Thyroid gland (tissue), 4 donors: Measurements from ENCODE around the gene SPATA13. TPM values are rescaled to one million over a fixed set of nuclear protein-coding genes. Genes with fewer than 3 reads are reported as not detected.
"Not testable (repeated sequence)": the region's sequence is repeated elsewhere in the genome, so short reads cannot be mapped to it uniquely, and the experiment has no call there.

Experiments
- DNase-seq, 2 donors: peaks; one replicate each; pipeline ENCODE4 v3.0.0-alpha.2; 2019
- H3K27ac ChIP-seq, 3 donors: fragments of 200-600 bp; sonication (generic); 1 replicate in 2 of 3; 2 replicates in 1 of 3; pipeline ENCODE4 v1.5.1; 2016 to 2019; ENCODE audit warnings: mild to moderate bottlenecking in 1 of 3, moderate library complexity in 1 of 3
- H3K27me3 ChIP-seq: fragments of 200-600 bp; sonication (generic); one replicate; pipeline ENCODE4 v1.5.1; 2019
- H3K36me3 ChIP-seq, 2 donors: fragments of 200-600 bp; sonication (generic); one replicate each; pipeline ENCODE4 v1.5.1; 2016 to 2019
- H3K4me1 ChIP-seq, 2 donors: fragments of 200-600 bp; sonication (generic); one replicate each; pipeline ENCODE4 v1.5.1; 2017 to 2019
- H3K4me3 ChIP-seq, 3 donors: fragments of 200-600 bp; sonication (generic); replicated peaks in 1 of 3; 1 replicate in 2 of 3; 2 replicates in 1 of 3; pipeline ENCODE4 v1.5.1; 2016; ENCODE audit warnings: mild to moderate bottlenecking in 1 of 3
- H3K9me3 ChIP-seq: fragments of 200-600 bp; sonication (generic); one replicate; pipeline ENCODE4 v1.5.1; 2017
- POLR2A ChIP-seq, 2 donors: fragments of 450-650 bp; IDR thresholded peaks; one replicate each; pipeline ENCODE4 v1.6.1; 2017; ENCODE audit warnings: antibody characterized with exemption in 2 of 2, mild to moderate bottlenecking in 2 of 2, moderate library complexity in 1 of 2
- whole genome bisulfite sequencing, 2 donors: methylation state at CpG; one replicate each; pipeline ENCODE4 v1.1.5; 2017; 5-methylcytosine and 5-hydroxymethylcytosine counted together
- intact Hi-C: fragments of 100-400 bp; cut with DNase I; formaldehyde crosslinking; loops from one replicate; pipeline ENCODE4 v1.15.1; 2023
- total RNA-seq, 4 donors: library from RNA; depleted of rRNA; stranded (reverse); fragments of >200 nt; gene quantifications; one replicate each; pipeline ENCODE4 v1.2.3, GENCODE V29; 2016
- TF ChIP-seq, protein P1 (sequence below), 6 experiments: fragments of 200-600 bp in 3 of 6; fragments of 450-650 bp in 3 of 6; sonication (generic) in 3 of 6; IDR thresholded peaks; one replicate each; pipeline ENCODE4 v1.5.1; 2016 to 2019; ENCODE audit warnings: antibody characterized with exemption in 6 of 6, mild to moderate bottlenecking in 2 of 6, inconsistent platforms in 1 of 6, moderate library complexity in 1 of 6

The SPATA13 gene
- total RNA-seq, 4 donors from 2014 or later, result 43.2 to 95.4 (median 51.1) TPM

DNA sequence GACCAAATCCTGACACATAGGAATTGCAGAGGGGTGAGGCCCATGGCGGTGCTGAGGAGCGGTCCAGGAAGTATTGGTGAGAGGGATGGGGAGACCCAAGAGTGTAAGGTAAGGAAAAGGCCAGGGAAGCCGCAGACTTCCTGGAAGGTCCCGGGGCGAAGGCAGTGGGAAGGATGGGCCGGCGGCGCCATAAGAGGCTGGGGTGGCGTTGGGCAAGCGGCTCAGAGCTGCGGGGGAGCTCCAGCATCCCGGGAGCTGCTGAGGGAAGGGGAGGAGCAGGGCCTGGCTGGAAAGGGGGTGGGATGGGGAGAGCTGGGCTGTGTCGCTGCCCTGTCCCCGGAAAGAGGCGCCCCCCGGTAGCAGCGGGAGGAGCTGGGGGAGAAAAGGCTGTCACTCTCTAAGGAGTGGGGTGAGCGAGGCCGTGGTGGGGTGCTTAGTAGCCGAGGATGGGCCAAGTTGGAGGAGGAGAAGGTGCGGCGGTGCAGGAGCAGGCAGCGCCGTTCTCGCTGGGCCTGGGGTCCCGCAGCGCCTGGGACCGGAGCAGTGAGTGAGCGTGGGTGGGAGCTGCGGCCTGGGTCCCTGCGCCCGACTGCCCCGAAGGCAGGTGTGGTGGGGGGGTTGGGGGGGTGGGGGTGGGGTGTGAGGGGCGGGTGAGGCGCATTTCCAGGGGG is 179.6 kb downstream of the SPATA13 start:
- no peaks in the 10 kb centered on the region for H3K4me1 ChIP-seq
- no peaks in the 10 kb centered on the region for H3K36me3 ChIP-seq
- no peak overlapping the region for H3K27ac ChIP-seq
- intact Hi-C loops, result no loop called here
- no peaks in the 10 kb centered on the region for H3K27me3 ChIP-seq
- no peak overlapping the region for H3K4me3 ChIP-seq
- WGBS, 2 donors, result 51 to 83% methylated on average over 32 to 35 of the region's 35 CpGs
- DNase-seq, result no peak
- H3K9me3 ChIP-seq, result no peaks in the 10 kb centered on the region
- no peak for TF ChIP-seq POLR2A (IDR thresholded peaks at IDR 0.05)
- TF ChIP-seq, protein P1, sequence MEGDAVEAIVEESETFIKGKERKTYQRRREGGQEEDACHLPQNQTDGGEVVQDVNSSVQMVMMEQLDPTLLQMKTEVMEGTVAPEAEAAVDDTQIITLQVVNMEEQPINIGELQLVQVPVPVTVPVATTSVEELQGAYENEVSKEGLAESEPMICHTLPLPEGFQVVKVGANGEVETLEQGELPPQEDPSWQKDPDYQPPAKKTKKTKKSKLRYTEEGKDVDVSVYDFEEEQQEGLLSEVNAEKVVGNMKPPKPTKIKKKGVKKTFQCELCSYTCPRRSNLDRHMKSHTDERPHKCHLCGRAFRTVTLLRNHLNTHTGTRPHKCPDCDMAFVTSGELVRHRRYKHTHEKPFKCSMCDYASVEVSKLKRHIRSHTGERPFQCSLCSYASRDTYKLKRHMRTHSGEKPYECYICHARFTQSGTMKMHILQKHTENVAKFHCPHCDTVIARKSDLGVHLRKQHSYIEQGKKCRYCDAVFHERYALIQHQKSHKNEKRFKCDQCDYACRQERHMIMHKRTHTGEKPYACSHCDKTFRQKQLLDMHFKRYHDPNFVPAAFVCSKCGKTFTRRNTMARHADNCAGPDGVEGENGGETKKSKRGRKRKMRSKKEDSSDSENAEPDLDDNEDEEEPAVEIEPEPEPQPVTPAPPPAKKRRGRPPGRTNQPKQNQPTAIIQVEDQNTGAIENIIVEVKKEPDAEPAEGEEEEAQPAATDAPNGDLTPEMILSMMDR (IDR thresholded peaks at IDR 0.05), result no peak

DNA sequence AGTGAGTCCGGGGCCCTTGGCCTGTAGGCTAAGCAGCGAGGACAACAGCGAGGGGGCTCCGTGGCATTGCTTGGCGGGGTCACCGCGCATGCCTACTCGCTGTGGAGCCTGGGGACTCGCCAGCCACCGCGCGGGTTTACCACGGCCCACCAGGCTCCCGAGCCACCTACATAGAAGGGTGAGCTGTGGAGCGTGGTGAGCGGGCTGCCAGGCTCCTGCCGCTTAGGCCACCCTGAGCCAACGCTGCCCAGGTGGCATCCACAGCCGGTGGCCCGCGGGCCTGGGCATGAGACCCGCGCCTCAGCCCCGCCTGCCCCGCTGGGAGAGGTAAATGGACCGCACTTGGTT is 180.1 kb downstream of the SPATA13 start:
- Histone ChIP-seq H3K27me3 (no peaks in the 10 kb centered on the region), H3K36me3 (no peaks in the 10 kb centered on the region), H3K4me3 (no peak overlapping the region), H3K27ac (no peak overlapping the region), H3K9me3 (no peaks in the 10 kb centered on the region), H3K4me1 (no peaks in the 10 kb centered on the region)
- WGBS, 2 donors, result 48 to 90% methylated on average over 13 to 15 of the region's 26 CpGs
- DNase-seq, result no peak
- intact Hi-C loops, result no loop called here
- TF ChIP-seq POLR2A (IDR thresholded peaks at IDR 0.05), result no peak
- TF ChIP-seq, protein P1 (IDR thresholded peaks at IDR 0.05), result no peak

DNA sequence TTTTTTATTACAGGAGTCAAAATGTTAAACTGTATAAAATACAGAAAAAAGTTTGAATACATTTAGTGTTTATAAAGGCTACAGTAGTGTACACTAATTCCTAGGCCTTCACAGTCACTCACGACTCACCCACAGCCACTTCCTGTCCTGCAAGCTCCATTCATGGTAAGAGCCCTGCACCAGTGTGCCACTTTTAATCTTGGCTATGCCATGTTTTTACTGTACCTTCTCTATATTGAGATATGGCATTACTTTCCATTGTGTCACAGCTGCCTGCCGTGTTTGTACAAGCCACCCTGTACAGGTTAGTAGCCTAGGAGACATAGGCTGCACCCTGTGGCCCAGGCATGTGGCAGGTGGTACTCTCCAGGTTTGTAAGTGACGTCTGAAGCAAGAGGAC is 180.9 kb downstream of the SPATA13 start:
- TF ChIP-seq POLR2A (IDR thresholded peaks at IDR 0.05), result no peak
- TF ChIP-seq, protein P1 (IDR thresholded peaks at IDR 0.05), result no peak
- H3K27me3 ChIP-seq, result no peaks in the 10 kb centered on the region
- H3K4me1 ChIP-seq, result no peaks in the 10 kb centered on the region
- no peaks in the 10 kb centered on the region for H3K9me3 ChIP-seq
- H3K4me3 ChIP-seq, result no peak overlapping the region
- H3K27ac ChIP-seq, result no peak overlapping the region
- intact Hi-C loops, result no loop called here
- no peaks in the 10 kb centered on the region for H3K36me3 ChIP-seq
- WGBS, 2 donors, result 80 to 84% methylated on average over 3 of the region's 3 CpGs
- no peak for DNase-seq

DNA sequence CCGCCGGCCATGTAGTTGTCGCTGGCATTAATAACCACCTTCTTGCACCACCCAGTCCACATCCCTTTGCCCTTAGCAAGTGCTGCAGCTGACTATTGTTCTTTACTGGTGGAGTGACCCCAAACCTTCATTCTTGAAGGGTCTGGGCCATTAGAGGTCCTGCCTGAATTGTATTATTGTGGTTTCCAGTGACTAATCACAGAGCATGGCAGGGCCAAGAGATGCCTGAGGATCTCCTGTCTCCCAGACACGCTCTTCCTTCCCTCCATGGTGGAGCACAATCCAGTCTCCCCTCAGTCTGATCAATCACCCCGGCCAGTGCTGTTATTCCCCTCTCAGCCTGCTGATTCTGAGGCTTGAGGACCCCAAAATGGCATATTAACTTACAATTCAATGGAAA is 187.9 kb downstream of the SPATA13 start:
- H3K4me3 ChIP-seq, result no peak overlapping the region
- no peaks in the 10 kb centered on the region for H3K4me1 ChIP-seq
- H3K27me3 ChIP-seq, result no peaks in the 10 kb centered on the region
- H3K27ac ChIP-seq, result no peak overlapping the region
- 87 to 90% methylated on average over 5 of the region's 5 CpGs for WGBS, 2 donors
- no peaks in the 10 kb centered on the region for H3K9me3 ChIP-seq
- DNase-seq, result no peak
- no peaks in the 10 kb centered on the region for H3K36me3 ChIP-seq
- intact Hi-C loops, result no loop called here
- TF ChIP-seq POLR2A (IDR thresholded peaks at IDR 0.05), result no peak
- TF ChIP-seq, protein P1 (IDR thresholded peaks at IDR 0.05), result no peak

DNA sequence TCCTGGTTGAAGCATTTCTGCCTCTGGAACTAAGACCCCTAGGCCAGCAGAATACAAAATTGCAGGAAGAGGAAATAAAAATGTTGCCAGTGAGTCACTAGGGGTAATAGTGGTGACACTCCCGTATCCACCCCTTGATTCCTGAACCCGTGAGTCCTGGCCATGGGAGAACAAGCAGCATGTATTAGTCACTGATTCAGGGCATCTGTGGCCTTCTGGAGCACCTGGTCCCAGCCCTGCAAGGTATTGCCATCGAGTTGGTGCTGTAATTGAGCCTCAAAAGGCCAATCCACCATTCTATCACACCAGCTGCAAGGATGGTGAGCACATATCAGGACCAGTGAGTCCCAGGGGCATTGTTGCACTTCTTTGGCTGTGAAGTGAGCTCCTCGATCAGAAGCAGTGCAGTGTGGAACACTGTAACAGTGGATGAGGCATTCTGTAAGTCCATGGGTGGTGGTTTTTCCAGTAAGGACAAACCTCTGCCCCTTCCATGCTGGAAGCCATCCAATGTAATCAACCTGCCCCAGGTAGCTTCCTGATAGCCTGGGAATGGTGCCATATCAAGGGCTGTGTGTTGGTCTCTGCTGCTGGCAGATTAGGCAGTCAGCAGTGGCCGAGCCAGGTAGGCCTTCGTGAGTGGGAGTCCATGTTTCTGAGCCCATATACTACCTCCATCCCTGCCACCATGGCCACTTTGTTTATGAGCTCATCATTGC is 188.4 kb downstream of the SPATA13 start:
- H3K27me3 ChIP-seq, result no peaks in the 10 kb centered on the region
- no peak overlapping the region for H3K27ac ChIP-seq
- WGBS, 2 donors, result 74 to 76% methylated on average over 6 of the region's 6 CpGs
- intact Hi-C loops, result no loop called here
- H3K36me3 ChIP-seq, result no peaks in the 10 kb centered on the region
- no peak overlapping the region for H3K4me3 ChIP-seq
- no peaks in the 10 kb centered on the region for H3K9me3 ChIP-seq
- TF ChIP-seq POLR2A (IDR thresholded peaks at IDR 0.05), result no peak
- TF ChIP-seq, protein P1 (IDR thresholded peaks at IDR 0.05), result no peak
- H3K4me1 ChIP-seq, result no peaks in the 10 kb centered on the region
- DNase-seq, result no peak

DNA sequence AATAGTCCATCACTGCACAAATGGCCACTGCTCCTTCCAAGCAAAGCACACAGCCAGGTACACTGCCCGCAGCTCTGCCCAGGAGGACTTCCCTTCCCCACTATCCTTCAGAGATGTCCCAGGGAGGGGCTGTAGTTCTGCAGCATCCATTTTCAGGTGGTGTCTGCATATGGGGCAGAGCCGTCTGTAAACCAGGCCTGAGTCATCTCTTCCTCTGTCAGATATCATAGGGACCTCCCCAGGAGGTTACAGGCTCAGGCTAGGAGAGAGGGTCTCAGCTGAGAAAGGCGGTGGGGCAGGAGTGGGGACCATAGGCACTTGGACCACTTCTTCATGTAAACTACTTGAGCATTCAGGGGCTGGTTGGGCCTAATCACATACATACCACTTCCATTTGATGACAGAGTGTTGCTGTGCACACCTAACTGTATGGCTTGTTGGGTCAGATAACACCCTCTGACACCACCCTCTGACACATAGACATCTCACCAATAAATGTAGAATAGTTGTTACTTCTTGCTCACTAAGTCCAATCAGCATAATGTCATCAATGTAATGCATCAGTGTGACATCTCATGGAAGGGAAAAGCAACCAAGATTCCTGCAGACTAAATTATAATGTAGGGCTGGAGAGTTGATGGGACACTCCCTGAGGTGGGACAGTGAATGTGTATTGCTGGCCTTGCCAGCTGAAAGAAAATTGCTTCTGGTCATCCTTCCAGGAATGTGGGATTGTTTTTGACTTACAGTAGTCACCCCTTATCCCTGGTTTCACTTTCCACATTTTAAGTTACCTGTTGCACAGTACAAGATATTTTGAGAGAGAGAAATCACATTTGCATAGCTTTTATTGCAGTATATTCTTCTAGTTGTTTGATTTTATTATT is 189.5 kb downstream of the SPATA13 start:
- DNase-seq, H3K27me3 ChIP-seq, intact Hi-C loops, H3K4me3 ChIP-seq, H3K9me3 ChIP-seq, H3K4me1 ChIP-seq, H3K27ac ChIP-seq, H3K36me3 ChIP-seq: not testable (repeated sequence)
- 94% methylated on average over 3 of the region's 3 CpGs for WGBS, 2 donors
